SU-DHL-6 (cell line): Measurements from ENCODE around the gene LYPD3.

ENCODE experiments used
- H2AFZ ChIP-seq: fragments of 200-600 bp; sonication (generic); 2 replicates; pipeline ENCODE4 v1.6.1; 2014; ENCODE audit warnings: low read depth, mild to moderate bottlenecking, moderate library complexity, mixed read lengths, antibody characterized with exemption, low read length; ENCODE audit not compliant: severe bottlenecking
- H3F3A ChIP-seq: fragments of 200-600 bp; shearing (Covaris generic); 2 replicates; pipeline ENCODE4 v1.6.0; 2016; ENCODE audit warnings: antibody characterized with exemption, mild to moderate bottlenecking; ENCODE audit not compliant: insufficient read depth
- H3K27ac ChIP-seq: fragments of 200-600 bp; sonication (generic); 2 replicates; pipeline ENCODE4 v1.5.1; 2016; ENCODE audit warnings: low read depth, mild to moderate bottlenecking, low read length, moderate library complexity, mixed read lengths
- H3K27me3 ChIP-seq: fragments of 200-600 bp; sonication (generic), shearing (Covaris generic); 2 replicates; pipeline ENCODE4 v1.6.0; 2014; ENCODE audit warnings: mild to moderate bottlenecking, low read length
- H3K36me3 ChIP-seq: fragments of 200-600 bp; sonication (generic); 2 replicates; pipeline ENCODE4 v1.6.1; 2014; ENCODE audit warnings: mild to moderate bottlenecking, low read length, mixed read lengths
- H3K4me2 ChIP-seq: fragments of 300-600, 200-600 bp; shearing (Covaris generic), sonication (generic); 2 replicates; pipeline ENCODE4 v1.6.0; 2014; ENCODE audit warnings: low read length, low read depth, mild to moderate bottlenecking; ENCODE audit not compliant: poor library complexity, severe bottlenecking
- H3K4me3 ChIP-seq: fragments of 200-600 bp; sonication (generic); 2 replicates; pipeline ENCODE4 v1.5.1; 2014; ENCODE audit warnings: antibody characterized with exemption, low read length, mild to moderate bottlenecking, mixed read lengths; ENCODE audit not compliant: insufficient read depth, poor library complexity, severe bottlenecking
- H3K79me2 ChIP-seq: fragments of 200-600 bp; sonication (generic); 2 replicates; pipeline ENCODE4 v1.6.1; 2014; ENCODE audit warnings: mild to moderate bottlenecking, low read length, moderate library complexity; ENCODE audit not compliant: insufficient read depth
- H3K9ac ChIP-seq: fragments of 200-600 bp; sonication (generic); 2 replicates; pipeline ENCODE4 v1.7.0; 2014; ENCODE audit warnings: mild to moderate bottlenecking, low read length
- H3K9me2 ChIP-seq: fragments of 200-600 bp; sonication (generic); replicated peaks from 2 replicates; pipeline ENCODE4 v1.6.1; 2014; ENCODE audit warnings: low read length; ENCODE audit not compliant: insufficient read depth
- H3K9me3 ChIP-seq: fragments of 200-600 bp; sonication (generic); 2 replicates; pipeline ENCODE4 v1.6.1; 2014; ENCODE audit warnings: low read length, mixed read lengths; ENCODE audit not compliant: insufficient read depth
- H4K20me1 ChIP-seq: fragments of 200-600 bp; sonication (generic); 2 replicates; pipeline ENCODE4 v1.6.1; 2014; ENCODE audit warnings: low read depth, mild to moderate bottlenecking, antibody characterized with exemption, low read length, moderate library complexity, mixed read lengths
- EZH2phosphoT487 ChIP-seq: fragments of 200-600 bp; sonication (generic), shearing (Covaris generic); conservative IDR thresholded peaks from 2 replicates; pipeline ENCODE4 v1.6.1; 2018; ENCODE audit warnings: mild to moderate bottlenecking, antibody characterized with exemption, low read length, moderate library complexity, mixed read lengths
- TF ChIP-seq, protein P1 (sequence below): fragments of 200-600 bp; sonication (generic); IDR thresholded peaks from one replicate; pipeline ENCODE4 v1.5.1; 2017; ENCODE audit warnings: antibody characterized with exemption, mild to moderate bottlenecking, low read length, moderate library complexity; ENCODE audit not compliant: insufficient read depth, poor library complexity, severe bottlenecking

Gene LYPD3

DNA sequence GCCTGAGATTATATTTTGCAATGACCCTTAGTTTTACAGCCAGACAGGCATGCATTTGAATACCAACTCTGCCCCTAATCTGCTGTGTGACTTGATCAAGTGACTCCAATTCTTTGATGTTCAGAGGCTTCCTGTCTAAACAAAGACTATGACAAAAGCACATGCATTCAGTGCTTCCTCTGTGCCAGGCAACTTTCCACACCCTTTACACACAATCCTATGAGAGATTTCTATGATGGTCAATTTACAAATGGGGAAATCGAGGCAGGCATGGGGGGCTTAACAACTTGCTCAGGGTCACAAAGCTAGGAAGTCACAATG, 3.7 kb upstream of the LYPD3 start:
- H3K27ac ChIP-seq: no peak overlapping the region

DNA sequence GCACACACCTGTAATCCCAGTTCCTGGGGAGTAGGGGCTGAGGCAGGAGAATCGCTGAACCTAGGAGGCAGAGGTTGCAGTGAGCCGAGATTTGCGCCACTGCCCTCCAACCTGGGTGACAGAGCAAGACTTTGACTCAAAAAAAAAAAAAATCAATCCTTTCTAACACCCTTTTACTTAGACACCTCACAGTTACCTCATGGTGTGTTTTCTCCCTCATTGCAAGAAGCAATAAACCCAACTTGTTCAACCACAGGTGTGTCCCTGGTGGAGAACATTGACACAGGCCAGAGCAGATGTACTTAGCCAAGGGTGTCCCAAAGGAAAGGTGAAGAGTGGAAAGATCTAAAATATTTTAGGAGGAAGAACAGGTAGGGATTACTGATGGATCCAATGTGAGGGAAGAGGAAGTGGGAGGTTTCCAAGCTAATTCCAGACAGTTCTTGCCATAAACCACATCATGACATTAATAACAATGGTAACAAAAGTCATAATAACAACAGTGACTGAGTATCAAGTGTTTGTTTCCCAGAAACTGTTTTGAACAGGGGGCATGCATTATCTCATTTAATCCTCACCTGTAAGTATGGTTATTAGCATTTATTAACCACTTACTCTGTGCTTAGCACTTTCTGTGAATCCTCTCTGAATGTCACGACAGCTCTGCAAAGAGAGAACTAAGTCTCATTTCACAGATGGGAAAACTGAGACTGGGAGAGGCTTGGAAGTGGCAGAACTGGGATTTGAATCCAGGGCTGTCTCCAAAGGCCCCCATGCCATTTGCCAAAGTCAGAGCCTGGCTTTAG, 3.1 kb upstream of the LYPD3 start:
- H3F3A ChIP-seq: no peaks in the 10 kb centered on the region
- no peak overlapping the region for H3K27ac ChIP-seq
- H3K79me2 ChIP-seq: no peaks in the 10 kb centered on the region
- H3K9me2 ChIP-seq: no peaks in the 10 kb centered on the region
- H3K9ac ChIP-seq: no peak overlapping the region
- no peaks in the 10 kb centered on the region for H3K36me3 ChIP-seq
- H4K20me1 ChIP-seq: no peaks in the 10 kb centered on the region
- TF ChIP-seq EZH2phosphoT487: no peak
- TF ChIP-seq, protein P1, sequence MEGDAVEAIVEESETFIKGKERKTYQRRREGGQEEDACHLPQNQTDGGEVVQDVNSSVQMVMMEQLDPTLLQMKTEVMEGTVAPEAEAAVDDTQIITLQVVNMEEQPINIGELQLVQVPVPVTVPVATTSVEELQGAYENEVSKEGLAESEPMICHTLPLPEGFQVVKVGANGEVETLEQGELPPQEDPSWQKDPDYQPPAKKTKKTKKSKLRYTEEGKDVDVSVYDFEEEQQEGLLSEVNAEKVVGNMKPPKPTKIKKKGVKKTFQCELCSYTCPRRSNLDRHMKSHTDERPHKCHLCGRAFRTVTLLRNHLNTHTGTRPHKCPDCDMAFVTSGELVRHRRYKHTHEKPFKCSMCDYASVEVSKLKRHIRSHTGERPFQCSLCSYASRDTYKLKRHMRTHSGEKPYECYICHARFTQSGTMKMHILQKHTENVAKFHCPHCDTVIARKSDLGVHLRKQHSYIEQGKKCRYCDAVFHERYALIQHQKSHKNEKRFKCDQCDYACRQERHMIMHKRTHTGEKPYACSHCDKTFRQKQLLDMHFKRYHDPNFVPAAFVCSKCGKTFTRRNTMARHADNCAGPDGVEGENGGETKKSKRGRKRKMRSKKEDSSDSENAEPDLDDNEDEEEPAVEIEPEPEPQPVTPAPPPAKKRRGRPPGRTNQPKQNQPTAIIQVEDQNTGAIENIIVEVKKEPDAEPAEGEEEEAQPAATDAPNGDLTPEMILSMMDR: no peak
- no peaks in the 10 kb centered on the region for H3K27me3 ChIP-seq
- H3K4me2 ChIP-seq: no peak overlapping the region
- H2AFZ ChIP-seq: no peak overlapping the region
- H3K9me3 ChIP-seq: no peaks in the 10 kb centered on the region
- no peak overlapping the region for H3K4me3 ChIP-seq

More for the DNA sequence above, 3.7 kb upstream of the LYPD3 start:
- no peaks in the 10 kb centered on the region for H3K9me2 ChIP-seq
- H3K9ac ChIP-seq: no peak overlapping the region
- no peaks in the 10 kb centered on the region for H3F3A ChIP-seq
- no peaks in the 10 kb centered on the region for H3K9me3 ChIP-seq
- TF ChIP-seq EZH2phosphoT487: no peak
- TF ChIP-seq, protein P1: no peak
- H3K36me3 ChIP-seq: no peaks in the 10 kb centered on the region
- H2AFZ ChIP-seq: no peak overlapping the region
- no peaks in the 10 kb centered on the region for H3K27me3 ChIP-seq
- H4K20me1 ChIP-seq: no peaks in the 10 kb centered on the region
- no peaks in the 10 kb centered on the region for H3K79me2 ChIP-seq
- H3K4me3 ChIP-seq: no peak overlapping the region
- H3K4me2 ChIP-seq: no peak overlapping the region

DNA sequence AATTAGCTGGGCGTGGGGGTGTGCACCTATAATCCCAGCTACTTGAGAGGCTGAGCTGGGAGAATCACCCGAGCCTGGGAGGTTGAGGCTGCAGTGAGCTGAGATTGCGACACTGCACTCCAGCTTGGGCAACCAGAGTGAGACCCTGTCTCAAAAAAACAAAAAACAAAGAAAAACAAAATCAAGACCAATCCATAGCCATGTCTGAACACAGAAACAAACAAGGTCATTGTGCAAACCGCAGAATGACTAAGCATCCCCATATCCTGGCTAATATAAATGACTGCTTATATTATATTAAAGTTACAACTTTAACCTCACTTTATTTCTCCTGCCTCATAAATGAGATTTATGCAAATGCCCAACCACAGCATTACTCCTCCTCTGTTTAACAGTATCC, 2.3 kb upstream of the LYPD3 start:
- Histone ChIP-seq H3K27me3 (no peaks in the 10 kb centered on the region), H3K9ac (no peak overlapping the region), H3K27ac (no peak overlapping the region), H3K9me3 (no peaks in the 10 kb centered on the region), H3K9me2 (no peaks in the 10 kb centered on the region), H3K79me2 (no peaks in the 10 kb centered on the region), H2AFZ (no peak overlapping the region), H3K36me3 (no peaks in the 10 kb centered on the region), H4K20me1 (no peaks in the 10 kb centered on the region), H3K4me3 (no peak overlapping the region), H3K4me2 (no peak overlapping the region), H3F3A (no peaks in the 10 kb centered on the region)
- TF ChIP-seq, protein P1: no peak
- TF ChIP-seq EZH2phosphoT487: no peak
